HG03196 (cell line): Measurements from ENCODE around the gene CPNE5.

Experiments used
- ATAC-seq: cut with Tn5 transposase; IDR thresholded peaks from one replicate; pipeline ENCODE4 v1.9.1; 2021; ENCODE audit not compliant: unreplicated experiment

Gene CPNE5

GRCh38 chr6:36858407-36858981 is 19.2 kb upstream of the CPNE5 start:
- ATAC-seq = no peak

GRCh38 chr6:36857325-36857724 is 18.1 kb upstream of the CPNE5 start:
- no peak for ATAC-seq

- ATAC-seq = no peak
Observed at GRCh38 chr6:36856277-36856676, 17.0 kb upstream of the CPNE5 start.

GRCh38 chr6:36855750-36856149 is 16.5 kb upstream of the CPNE5 start:
- ATAC-seq = no peak

- ATAC-seq = no peak
Observed at GRCh38 chr6:36853325-36853724, 14.1 kb upstream of the CPNE5 start.

GRCh38 chr6:36852481-36853147 is 13.4 kb upstream of the CPNE5 start:
- no peak for ATAC-seq

- no peak for ATAC-seq
Observed at GRCh38 chr6:36851626-36852025, 12.4 kb upstream of the CPNE5 start.

- ATAC-seq = no peak
Observed at GRCh38 chr6:36851149-36851614, 11.9 kb upstream of the CPNE5 start.

GRCh38 chr6:36850021-36850420 is 10.8 kb upstream of the CPNE5 start:
- no peak for ATAC-seq

- no peak for ATAC-seq
Observed at GRCh38 chr6:36848658-36849441, 9.6 kb upstream of the CPNE5 start.

GRCh38 chr6:36847991-36848390 is 8.7 kb upstream of the CPNE5 start:
- ATAC-seq = no peak

- no peak for ATAC-seq
Observed at GRCh38 chr6:36847152-36847551, 7.9 kb upstream of the CPNE5 start.

GRCh38 chr6:36845233-36845632 is 6.0 kb upstream of the CPNE5 start:
- no peak for ATAC-seq

- ATAC-seq = no peak
Observed at GRCh38 chr6:36844232-36845170, 5.3 kb upstream of the CPNE5 start.

- no peak for ATAC-seq
Observed at GRCh38 chr6:36843170-36843569, 3.9 kb upstream of the CPNE5 start.

GRCh38 chr6:36841756-36842155 is 2.5 kb upstream of the CPNE5 start:
- ATAC-seq = no peak

GRCh38 chr6:36840432-36841403 is 1.5 kb upstream of the CPNE5 start:
- no peak for ATAC-seq

- no peak for ATAC-seq
Observed at GRCh38 chr6:36839749-36840431, 646 bp upstream of the CPNE5 start.

- no peak for ATAC-seq
Observed at GRCh38 chr6:36837686-36838085, 1.6 kb downstream of the CPNE5 start.
